Gastrocnemius medialis (tissue), 4 donors: ENCODE results near the gene PHF1.

Source experiments
- CTCF ChIP-seq, 5 experiments: fragments of 450-650 bp in 3 of 5; fragments of 200-600 bp in 2 of 5; sonication (generic) in 2 of 5; IDR thresholded peaks in 4 of 5; conservative IDR thresholded peaks in 1 of 5; 1 replicate in 4 of 5; 2 replicates in 1 of 5; pipeline ENCODE4 v1.5.1; 2016 to 2019; ENCODE audit warnings: antibody characterized with exemption in 5 of 5, mild to moderate bottlenecking in 3 of 5, moderate library complexity in 3 of 5
- POLR2A ChIP-seq, 2 donors: fragments of 450-650 bp; IDR thresholded peaks; one replicate each; pipeline ENCODE4 v1.6.1; 2017; ENCODE audit warnings: antibody characterized with exemption in 2 of 2, mild to moderate bottlenecking in 2 of 2, moderate library complexity in 2 of 2

DNA sequence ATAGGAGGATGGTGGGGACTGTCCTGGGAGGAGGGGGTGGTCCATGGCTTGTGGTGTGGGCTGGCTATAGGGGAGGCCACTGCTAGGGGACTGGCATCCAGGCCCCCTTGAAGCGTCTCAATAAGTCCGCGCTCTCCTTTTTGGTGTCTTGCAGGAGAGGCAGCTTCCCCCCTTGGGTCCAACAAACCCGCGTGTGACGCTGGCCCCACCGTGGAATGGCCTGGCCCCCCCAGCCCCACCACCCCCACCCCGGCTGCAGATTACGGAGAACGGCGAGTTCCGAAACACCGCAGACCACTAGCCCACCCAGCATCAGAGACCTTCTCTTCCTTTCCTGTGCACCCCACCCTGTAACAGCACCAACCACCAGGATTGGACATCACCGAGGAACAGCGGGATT, 40.8 kb downstream of the PHF1 start:
- TF ChIP-seq CTCF (IDR thresholded peaks at IDR 0.05 in 4 of 5, conservative IDR thresholded peaks at IDR 0.05 in 1 of 5) (no peak), POLR2A (IDR thresholded peaks at IDR 0.05) (no peak)
